CD4-positive, alpha-beta T cell (primary cell): ENCODE data around the gene MGA. TPM values are rescaled to one million over a fixed set of nuclear protein-coding genes. Genes with fewer than 3 reads are reported as not detected.

Experiments
- ATAC-seq: fragments of 200-7000 bp; cut with Tn5 transposase; one replicate; pipeline ENCODE4 v1.10.0; 2022; ENCODE audit warnings: mild to moderate bottlenecking; ENCODE audit not compliant: poor library complexity
- CTCF ChIA-PET: fragments of 350-600 bp; sonication (Branson Sonifier 250); formaldehyde crosslinking; loops from one replicate; lab custom pipeline; 2021; ENCODE audit warnings: antibody characterized with exemption, inconsistent platforms; lab: Charles Lee
- POLR2A ChIA-PET: fragments of 350-600 bp; sonication (Branson Sonifier 250); formaldehyde crosslinking; loops from one replicate; lab custom pipeline; 2021; ENCODE audit warnings: antibody characterized with exemption, inconsistent platforms; lab: Charles Lee
- DNase-seq, 14 experiments: peaks; one replicate each; pipeline ENCODE4 v3.0.0-alpha.2; 2013 to 2020; ENCODE audit warnings: mixed read lengths in 2 of 14
- H3K27ac ChIP-seq, 2 donors: one replicate each; pipeline versions ENCODE4 v1.5.1 to v1.7.0; 2013; ENCODE audit warnings: low read length in 2 of 2, low read depth in 1 of 2, mild to moderate bottlenecking in 1 of 2
- H3K27me3 ChIP-seq, 2 experiments: 1 replicate in 1 of 2; 2 replicates in 1 of 2; pipeline versions ENCODE4 v1.6.1 to v1.7.0; 2013; ENCODE audit warnings: low read length in 2 of 2, control low read depth in 1 of 2, mild to moderate bottlenecking in 1 of 2, moderate library complexity in 1 of 2; ENCODE audit not compliant: insufficient read depth in 2 of 2, control insufficient read depth in 1 of 2
- H3K36me3 ChIP-seq: one replicate; pipeline ENCODE4 v1.6.1; 2013; ENCODE audit warnings: low read length, control low read depth; ENCODE audit not compliant: insufficient read depth
- H3K4me1 ChIP-seq: one replicate; pipeline ENCODE4 v1.6.1; 2013; ENCODE audit warnings: low read length, control low read depth; ENCODE audit not compliant: insufficient read depth
- H3K4me3 ChIP-seq: one replicate; pipeline ENCODE4 v1.5.1; 2013; ENCODE audit warnings: mild to moderate bottlenecking, low read length, moderate library complexity
- H3K9me3 ChIP-seq, 2 experiments: 1 replicate in 1 of 2; 2 replicates in 1 of 2; pipeline versions ENCODE4 v1.6.1 to v1.7.0; 2013; ENCODE audit warnings: low read length in 2 of 2, mild to moderate bottlenecking in 2 of 2, control low read depth in 1 of 2, moderate library complexity in 1 of 2; ENCODE audit not compliant: control insufficient read depth in 1 of 2, insufficient read depth in 1 of 2
- H3K27ac Mint-ChIP-seq: one replicate; pipeline ENCODE4 v1.8.0; 2020; ENCODE audit warnings: mixed read lengths
- H3K27me3 Mint-ChIP-seq: one replicate; pipeline ENCODE4 v1.8.0; 2021; ENCODE audit warnings: mixed read lengths
- H3K36me3 Mint-ChIP-seq: one replicate; pipeline ENCODE4 v1.8.0; 2021; ENCODE audit warnings: low read depth, mixed read lengths
- H3K4me1 Mint-ChIP-seq: one replicate; pipeline ENCODE4 v1.8.0; 2021; ENCODE audit warnings: low read depth, mixed read lengths
- H3K4me3 Mint-ChIP-seq: one replicate; pipeline ENCODE4 v1.8.0; 2020; ENCODE audit warnings: mild to moderate bottlenecking, mixed read lengths
- H3K9me3 Mint-ChIP-seq: one replicate; pipeline ENCODE4 v1.8.0; 2020; ENCODE audit warnings: mixed read lengths
- intact Hi-C, 2 experiments: fragments of 100-400 bp; cut with DNase I in 1 of 2; cut with micrococcal nuclease in 1 of 2; formaldehyde crosslinking; loops; one replicate each; pipeline versions ENCODE4 v1.15.1 to v1.9.0; 2023 to 2025; cut with DNase I, micrococcal nuclease
- microRNA-seq: library from miRNA; unstranded; fragments of <30 nt; microRNA quantifications from one replicate; pipeline ENCODE4 v1.2.0, GENCODE V29; 2021; ENCODE audit warnings: borderline microRNAs expressed, borderline replicate concordance
- total RNA-seq, 174 experiments: library from RNA in 2 of 174; stranded (reverse) in 2 of 174; gene quantifications; one replicate each; pipeline ENCODE4 v1.2.3 and lab custom pipeline; 2021 to 2026
- TF ChIP-seq, protein P1 (sequence below): fragments of 200-600 bp; IDR thresholded peaks from one replicate; pipeline ENCODE4 v1.8.0; 2022; ENCODE audit warnings: antibody characterized with exemption, mild to moderate bottlenecking

MGA gene
- total RNA-seq, 2 experiments from 2014 or later = 31.0 to 33.9 TPM

DNA sequence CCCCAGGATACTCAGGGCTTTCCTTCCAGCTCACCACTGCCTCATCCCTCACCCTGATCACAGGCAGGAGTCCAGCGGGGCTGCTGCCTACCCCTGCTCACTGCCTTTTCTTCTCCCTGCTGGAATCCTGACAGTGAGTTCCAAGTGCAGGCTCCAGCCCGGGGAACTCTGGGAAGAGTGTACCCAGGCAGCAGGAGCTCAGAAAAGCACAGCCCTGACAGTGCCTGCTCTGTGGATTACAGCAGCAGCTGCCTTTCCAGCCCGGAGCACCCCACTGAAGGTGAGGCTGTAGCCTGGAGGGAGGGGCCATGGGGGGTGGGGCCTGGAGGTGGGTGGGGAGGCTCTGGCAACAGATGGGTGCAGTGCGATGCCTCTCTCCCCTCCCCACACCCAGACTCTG, 161.6 kb downstream of the MGA start:
- no peaks in the 10 kb centered on the region for H3K4me1 Mint-ChIP-seq
- Histone ChIP-seq H3K27me3 (no peaks in the 10 kb centered on the region), H3K9me3 (no peaks in the 10 kb centered on the region), H3K4me1 (no peaks in the 10 kb centered on the region), H3K4me3 (no peak overlapping the region), H3K36me3 (peaks cover 60% of the 10 kb centered on the region), H3K27ac (no peak overlapping the region)
- intact Hi-C loops = no loop called here
- peaks cover 59% of the 10 kb centered on the region for H3K36me3 Mint-ChIP-seq
- CTCF ChIA-PET = no interaction called here
- POLR2A ChIA-PET = no interaction called here
- TF ChIP-seq, protein P1, sequence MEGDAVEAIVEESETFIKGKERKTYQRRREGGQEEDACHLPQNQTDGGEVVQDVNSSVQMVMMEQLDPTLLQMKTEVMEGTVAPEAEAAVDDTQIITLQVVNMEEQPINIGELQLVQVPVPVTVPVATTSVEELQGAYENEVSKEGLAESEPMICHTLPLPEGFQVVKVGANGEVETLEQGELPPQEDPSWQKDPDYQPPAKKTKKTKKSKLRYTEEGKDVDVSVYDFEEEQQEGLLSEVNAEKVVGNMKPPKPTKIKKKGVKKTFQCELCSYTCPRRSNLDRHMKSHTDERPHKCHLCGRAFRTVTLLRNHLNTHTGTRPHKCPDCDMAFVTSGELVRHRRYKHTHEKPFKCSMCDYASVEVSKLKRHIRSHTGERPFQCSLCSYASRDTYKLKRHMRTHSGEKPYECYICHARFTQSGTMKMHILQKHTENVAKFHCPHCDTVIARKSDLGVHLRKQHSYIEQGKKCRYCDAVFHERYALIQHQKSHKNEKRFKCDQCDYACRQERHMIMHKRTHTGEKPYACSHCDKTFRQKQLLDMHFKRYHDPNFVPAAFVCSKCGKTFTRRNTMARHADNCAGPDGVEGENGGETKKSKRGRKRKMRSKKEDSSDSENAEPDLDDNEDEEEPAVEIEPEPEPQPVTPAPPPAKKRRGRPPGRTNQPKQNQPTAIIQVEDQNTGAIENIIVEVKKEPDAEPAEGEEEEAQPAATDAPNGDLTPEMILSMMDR = no peak
- no peak overlapping the region for H3K4me3 Mint-ChIP-seq
- no peaks in the 10 kb centered on the region for H3K27me3 Mint-ChIP-seq
- DNase-seq (no peak), ATAC-seq (no peak)
- H3K9me3 Mint-ChIP-seq = no peaks in the 10 kb centered on the region
- H3K27ac Mint-ChIP-seq = no peak overlapping the region

DNA sequence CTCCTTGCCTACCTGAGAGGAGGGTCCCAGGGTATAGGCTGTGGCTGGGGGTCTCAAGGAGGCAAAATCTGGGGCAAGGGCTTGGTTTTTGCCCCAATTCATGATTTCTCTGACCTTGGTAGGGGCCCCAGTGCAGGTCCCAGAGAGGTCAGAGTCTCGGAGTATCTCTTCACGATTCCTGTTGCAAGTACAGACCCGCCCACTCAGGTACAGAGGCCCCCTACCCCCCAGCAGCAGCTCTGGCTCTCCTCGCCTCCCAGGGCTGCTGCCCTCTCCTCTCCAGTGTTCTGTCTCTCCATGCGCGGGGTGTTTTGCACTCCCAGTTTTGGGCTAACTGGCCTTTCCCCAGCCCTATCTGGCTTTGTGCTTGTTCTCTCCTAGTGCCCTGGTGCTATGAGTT, 162.3 kb downstream of the MGA start:
- no peaks in the 10 kb centered on the region for H3K4me1 Mint-ChIP-seq
- Histone ChIP-seq H3K4me3 (no peak overlapping the region), H3K27me3 (no peaks in the 10 kb centered on the region), H3K4me1 (peaks cover 5% of the 10 kb centered on the region), H3K27ac (no peak overlapping the region), H3K9me3 (no peaks in the 10 kb centered on the region), H3K36me3 (peaks cover 56% of the 10 kb centered on the region)
- no peaks in the 10 kb centered on the region for H3K9me3 Mint-ChIP-seq
- no peak overlapping the region for H3K27ac Mint-ChIP-seq
- H3K27me3 Mint-ChIP-seq = no peaks in the 10 kb centered on the region
- no peak for ATAC-seq
- POLR2A ChIA-PET = no interaction called here
- intact Hi-C loops = no loop called here
- TF ChIP-seq, protein P1 = no peak
- CTCF ChIA-PET = interaction anchor here (1.4 kb wide), 1 partner anchor 82 kb away, joined by 3 read pairs; no protein-coding TSS in a partner anchor
- DNase-seq = no peak
- no peak overlapping the region for H3K4me3 Mint-ChIP-seq
- H3K36me3 Mint-ChIP-seq = peaks cover 54% of the 10 kb centered on the region

Small RNA genes lying within 50 kb of the gene (microRNA-seq; reads per million reads assigned to microRNA genes)
- not detected for gene MIR626

Other genes starting within 250 kb of the MGA start
- 10 to 100 TPM; 29.9 to 34.2 TPM for gene RTF1, start 243.3 kb upstream of the MGA start, total RNA-seq
- gene ITPKA, start 166.5 kb upstream of the MGA start, total RNA-seq = not detected
- gene LTK, start 146.6 kb upstream of the MGA start, total RNA-seq = 1 to 10 TPM; 9.7 to 9.9 TPM
- gene RPAP1, start 116.1 kb upstream of the MGA start, total RNA-seq = 10 to 100 TPM; 20.8 to 22.5 TPM
- under 1 TPM; 0.42 to 0.47 TPM for gene TYRO3, start 101.2 kb upstream of the MGA start, total RNA-seq
- gene MAPKBP1, start 114.1 kb downstream of the MGA start, total RNA-seq = 10 to 100 TPM; 26.0 to 30.0 TPM
- 10 to 100 TPM; 35.6 to 38.4 TPM for gene JMJD7, start 167.7 kb downstream of the MGA start, total RNA-seq
- 10 to 100 TPM; 33.7 to 34.6 TPM for gene PLA2G4B, start 178.4 kb downstream of the MGA start, total RNA-seq
- gene SPTBN5, start 233.6 kb downstream of the MGA start, total RNA-seq = 1 to 10 TPM; 2.2 to 2.3 TPM